Measurements from ENCODE around the gene OR6B3. TPM values are rescaled to one million over a fixed set of nuclear protein-coding genes. Genes with fewer than 3 reads are reported as not detected.

Gene OR6B3
- total and polyA plus RNA-seq, 2 of the 8 experiments (the other 6 are each of a cell fraction or from before 2014, with no cell fraction given): not detected

GRCh38 chr2:240045098-240045497 lies 8.2 kb downstream of the OR6B3 start (continued):
- no peak for TF ChIP-seq CHD2 (IDR thresholded peaks at IDR 0.05; ENCODE audit: low read length)
- TF ChIP-seq CEBPB (IDR thresholded peaks at IDR 0.05; ENCODE audit: low read depth, low read length): no peak
- no peak for TF ChIP-seq SAP30 (IDR thresholded peaks at IDR 0.05; ENCODE audit: insufficient read depth, insufficient replicate concordance, low read length)
- TF ChIP-seq SIN3A (conservative IDR thresholded peaks at IDR 0.05 in 1 of 2, IDR thresholded peaks at IDR 0.05 in 1 of 2; ENCODE audit: low read depth in 1 of 2, low read length in 2 of 2): no peak
- TF ChIP-seq EZH2 (IDR thresholded peaks at IDR 0.05; ENCODE audit: low read depth, low read length, severe bottlenecking): no peak
- no peak for TF ChIP-seq SP2 (IDR thresholded peaks at IDR 0.05; ENCODE audit: low read length)
- TF ChIP-seq, protein P1, sequence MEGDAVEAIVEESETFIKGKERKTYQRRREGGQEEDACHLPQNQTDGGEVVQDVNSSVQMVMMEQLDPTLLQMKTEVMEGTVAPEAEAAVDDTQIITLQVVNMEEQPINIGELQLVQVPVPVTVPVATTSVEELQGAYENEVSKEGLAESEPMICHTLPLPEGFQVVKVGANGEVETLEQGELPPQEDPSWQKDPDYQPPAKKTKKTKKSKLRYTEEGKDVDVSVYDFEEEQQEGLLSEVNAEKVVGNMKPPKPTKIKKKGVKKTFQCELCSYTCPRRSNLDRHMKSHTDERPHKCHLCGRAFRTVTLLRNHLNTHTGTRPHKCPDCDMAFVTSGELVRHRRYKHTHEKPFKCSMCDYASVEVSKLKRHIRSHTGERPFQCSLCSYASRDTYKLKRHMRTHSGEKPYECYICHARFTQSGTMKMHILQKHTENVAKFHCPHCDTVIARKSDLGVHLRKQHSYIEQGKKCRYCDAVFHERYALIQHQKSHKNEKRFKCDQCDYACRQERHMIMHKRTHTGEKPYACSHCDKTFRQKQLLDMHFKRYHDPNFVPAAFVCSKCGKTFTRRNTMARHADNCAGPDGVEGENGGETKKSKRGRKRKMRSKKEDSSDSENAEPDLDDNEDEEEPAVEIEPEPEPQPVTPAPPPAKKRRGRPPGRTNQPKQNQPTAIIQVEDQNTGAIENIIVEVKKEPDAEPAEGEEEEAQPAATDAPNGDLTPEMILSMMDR (IDR thresholded peaks at IDR 0.05; ENCODE audit: control extremely low read depth in 1 of 3, insufficient read depth in 1 of 3, low read depth in 1 of 3, low read length in 3 of 3): no peak
- no peak for TF ChIP-seq KDM1A (IDR thresholded peaks at IDR 0.05; ENCODE audit: borderline replicate concordance, low read length)
- TF ChIP-seq RAD21 (IDR thresholded peaks at IDR 0.05 in 1 of 2, conservative IDR thresholded peaks at IDR 0.05 in 1 of 2; ENCODE audit: low read depth in 2 of 2, low read length in 2 of 2): no peak
- TF ChIP-seq YY1 (IDR thresholded peaks at IDR 0.05; ENCODE audit: low read depth, low read length): no peak
- TF ChIP-seq TAF7 (optimal IDR thresholded peaks at IDR 0.05; ENCODE audit: borderline replicate concordance, low read depth, low read length): no peak
- TF ChIP-seq CBX5 (IDR thresholded peaks at IDR 0.05; ENCODE audit: low read depth, low read length): no peak
- TF ChIP-seq NRF1 (IDR thresholded peaks at IDR 0.05; ENCODE audit: low read depth, low read length): no peak
- TF ChIP-seq USF2 (IDR thresholded peaks at IDR 0.05; ENCODE audit: low read length): no peak
- TF ChIP-seq SIX5 (IDR thresholded peaks at IDR 0.05; ENCODE audit: low read depth, low read length): no peak
- no peak for TF ChIP-seq RNF2 (IDR thresholded peaks at IDR 0.05; ENCODE audit: borderline replicate concordance, low read depth, low read length, missing control alignments, poor library complexity, severe bottlenecking)
- TF ChIP-seq CBX8 (IDR thresholded peaks at IDR 0.05; ENCODE audit: borderline replicate concordance, low read depth, low read length): no peak
- no peak for TF ChIP-seq FOSL1 (IDR thresholded peaks at IDR 0.05; ENCODE audit: insufficient read depth, low read depth, low read length)
- TF ChIP-seq SIRT6 (IDR thresholded peaks at IDR 0.05; ENCODE audit: low read length): no peak
